ENCODE measurements around the gene AKR7A2.
A peak's percentile ranks its signal among the peaks of the same experiment; 100 is the strongest.

Gene AKR7A2

GRCh38 chr1:19343617-19344350 is 31.8 kb upstream of the AKR7A2 start:
- no peak for DNase-seq (ENCODE audit: low read depth in 2 of 2)

DNA sequence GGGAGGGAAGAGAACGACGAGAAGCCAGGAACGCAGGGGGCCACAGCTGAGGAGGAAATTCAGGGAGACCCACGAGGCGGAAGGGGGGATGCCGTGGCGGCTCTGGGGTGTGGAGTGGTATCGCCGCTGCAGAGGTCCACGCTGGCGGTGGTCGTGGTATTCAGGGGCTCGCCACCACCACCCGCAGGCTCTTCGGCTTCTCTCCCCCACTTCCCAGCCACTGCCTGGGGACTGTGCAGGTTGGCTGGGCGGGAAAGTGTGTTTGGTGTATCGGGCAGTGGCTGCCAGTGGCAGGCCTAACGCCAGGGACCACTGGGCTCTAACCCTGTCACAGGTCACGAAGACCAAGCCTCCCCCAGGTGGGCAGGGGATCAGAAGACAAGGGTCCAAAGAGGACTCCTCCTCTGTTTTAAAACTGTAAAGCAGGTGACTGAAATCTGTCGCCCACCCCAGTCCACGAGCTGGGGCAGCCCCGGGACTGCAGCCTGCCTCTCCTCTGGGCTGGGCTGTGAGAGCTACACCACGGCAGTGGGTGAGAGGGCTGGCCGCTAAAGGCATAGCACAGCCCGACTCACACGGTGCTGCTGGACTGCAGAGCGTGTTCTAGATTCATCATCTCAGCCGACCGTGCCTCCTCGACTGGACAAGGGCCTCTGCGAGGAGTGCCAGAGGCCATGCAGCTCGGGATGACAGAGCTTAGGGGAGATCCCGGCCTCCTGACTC is 31.1 kb upstream of the AKR7A2 start:
- DNase-seq (ENCODE audit: low read depth in 2 of 2): no peak

- no peak for DNase-seq (ENCODE audit: low read depth in 2 of 2)
Measured at GRCh38 chr1:19342062-19342750, 30.3 kb upstream of the AKR7A2 start.

GRCh38 chr1:19341201-19342061 is 29.5 kb upstream of the AKR7A2 start:
- peak; percentile 72 to 74 for DNase-seq (ENCODE audit: low read depth in 2 of 2)

GRCh38 chr1:19340387-19340937 is 28.5 kb upstream of the AKR7A2 start:
- DNase-seq (ENCODE audit: low read depth in 2 of 2): no peak

- no peak for DNase-seq (ENCODE audit: low read depth in 2 of 2)
Measured at GRCh38 chr1:19339214-19339861, 27.4 kb upstream of the AKR7A2 start.

DNA sequence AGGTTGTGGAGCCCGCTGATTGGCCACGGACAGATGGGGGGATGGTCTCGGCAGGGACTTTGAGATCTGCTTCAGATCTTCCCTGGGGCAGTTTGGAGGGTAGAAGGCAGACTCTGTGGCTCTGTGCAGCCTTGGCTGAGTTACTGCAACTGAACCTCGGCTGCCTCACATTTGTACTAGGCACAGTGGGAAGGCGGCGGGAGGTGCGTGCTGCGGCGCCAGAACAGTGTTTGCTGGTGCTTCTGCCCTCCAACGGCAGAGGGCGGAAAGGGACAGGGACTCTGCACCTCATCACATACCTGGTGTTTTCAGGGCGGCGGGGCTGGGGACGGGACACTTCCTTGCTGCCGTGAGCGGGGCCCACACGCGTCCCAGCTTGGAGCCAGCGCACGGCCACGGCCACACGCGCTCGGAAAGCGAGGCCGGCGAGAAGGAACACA is 26.4 kb upstream of the AKR7A2 start:
- DNase-seq (ENCODE audit: low read depth in 2 of 2): no peak

GRCh38 chr1:19337289-19337688 is 25.3 kb upstream of the AKR7A2 start:
- DNase-seq (ENCODE audit: low read depth in 2 of 2): no peak

DNA sequence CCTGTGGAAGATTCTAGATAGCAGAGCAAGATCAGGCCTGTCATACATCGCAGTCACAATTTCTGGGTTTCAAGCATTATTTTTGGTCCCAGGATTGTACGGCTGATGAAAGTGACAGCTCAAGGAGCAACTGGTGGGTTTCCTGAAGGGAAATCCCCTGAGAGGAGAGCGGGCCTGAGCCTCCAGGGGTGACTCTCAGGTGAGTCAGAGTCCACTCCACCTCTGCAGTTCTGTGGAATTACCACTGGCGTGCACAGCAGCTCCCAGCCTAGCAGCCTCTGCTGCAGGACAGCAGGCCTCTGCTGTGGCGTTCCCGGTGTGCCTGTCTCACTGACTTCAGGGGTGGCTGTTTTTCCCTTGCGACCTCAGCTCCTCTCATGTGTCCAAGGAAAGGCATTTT is 24.6 kb upstream of the AKR7A2 start:
- peak; percentile 7 to 28 for DNase-seq (ENCODE audit: low read depth in 2 of 2)

GRCh38 chr1:19333587-19334354 is 21.8 kb upstream of the AKR7A2 start:
- DNase-seq (ENCODE audit: low read depth in 2 of 2): no peak

DNA sequence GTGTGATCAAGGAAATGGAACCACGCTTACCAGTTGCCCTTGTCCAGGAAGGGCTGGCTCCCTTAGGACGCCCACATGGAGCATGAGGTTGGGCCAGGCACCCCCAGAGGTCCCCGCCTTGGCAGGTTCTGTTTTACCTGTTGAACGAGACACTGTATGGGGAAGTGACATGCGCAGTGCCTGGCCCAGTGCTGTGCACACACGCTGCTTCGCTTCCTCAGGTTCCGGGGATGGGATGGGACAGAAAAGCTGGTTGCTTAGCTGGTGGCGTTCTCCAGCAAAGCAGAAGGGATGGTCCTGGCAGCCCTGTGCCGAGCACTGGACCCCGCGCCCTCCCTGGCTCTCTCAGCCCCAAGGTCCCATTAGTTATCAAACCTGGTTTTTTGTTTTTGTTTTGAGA is 20.9 kb upstream of the AKR7A2 start:
- DNase-seq (ENCODE audit: low read depth in 2 of 2): no peak

DNA sequence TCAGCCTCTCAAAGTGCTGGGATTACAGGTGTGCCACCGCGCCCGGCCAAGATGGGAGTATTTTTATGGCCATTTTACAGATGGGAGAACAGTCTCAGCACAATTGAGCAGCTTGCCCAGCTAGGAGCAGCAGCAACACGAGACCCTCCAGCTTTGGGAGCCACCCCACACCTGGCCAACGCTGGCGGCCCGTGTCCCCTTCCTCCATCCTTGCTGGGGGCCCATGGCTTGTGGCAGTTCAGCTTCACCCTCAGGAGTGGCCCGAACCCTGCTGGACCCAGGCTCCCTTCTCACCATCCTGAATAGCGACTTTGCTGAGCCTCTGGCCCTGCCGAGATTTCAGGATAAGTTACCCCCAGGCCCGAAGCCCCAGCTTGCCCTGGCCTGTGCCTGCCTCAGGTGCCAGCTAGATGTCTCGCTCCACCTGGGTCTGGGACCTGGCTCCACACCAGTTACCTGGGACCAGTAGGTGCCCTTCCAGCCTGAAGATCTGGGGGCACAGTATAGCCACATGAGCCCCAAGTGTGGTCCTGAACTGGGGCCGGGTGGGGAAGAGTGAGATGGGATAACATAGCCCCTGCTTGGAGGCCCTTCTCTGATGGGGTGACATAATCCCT is 19.4 kb upstream of the AKR7A2 start:
- DNase-seq (ENCODE audit: low read depth in 2 of 2): no peak

DNA sequence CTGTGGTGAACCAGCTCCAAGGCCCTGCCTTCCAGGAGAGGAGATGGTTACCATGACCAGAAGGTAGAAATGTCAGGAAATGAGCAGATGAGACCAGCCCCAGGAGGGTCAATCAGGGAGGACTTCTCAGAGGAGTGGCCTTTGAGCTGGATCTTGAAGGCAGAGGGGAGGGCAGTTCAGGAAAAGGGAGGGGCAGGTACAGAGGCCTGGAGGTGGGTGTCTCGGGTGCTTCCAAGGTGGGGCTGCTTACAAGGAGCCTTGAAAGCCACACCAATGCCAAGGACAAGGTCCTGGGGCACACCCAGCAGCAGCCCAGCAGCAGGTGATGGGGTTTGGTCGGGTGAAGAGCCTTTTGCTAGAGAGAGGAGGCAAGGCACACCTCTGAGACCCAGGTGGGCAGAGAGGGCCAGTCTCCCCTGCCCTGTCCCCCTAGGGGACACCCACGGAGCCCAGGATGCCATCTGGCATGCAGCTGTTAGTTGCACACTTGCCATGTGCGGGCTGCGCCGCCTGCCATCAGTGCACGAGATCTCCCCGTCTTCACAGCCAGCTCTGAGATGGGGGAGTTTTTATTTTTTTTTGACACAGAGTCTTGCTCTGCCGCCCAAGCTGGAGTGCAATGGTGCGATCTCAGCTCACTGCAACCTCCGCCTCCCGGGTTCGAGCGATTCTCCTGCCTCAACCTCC is 18.6 kb upstream of the AKR7A2 start:
- no peak for DNase-seq (ENCODE audit: low read depth in 2 of 2)

DNA sequence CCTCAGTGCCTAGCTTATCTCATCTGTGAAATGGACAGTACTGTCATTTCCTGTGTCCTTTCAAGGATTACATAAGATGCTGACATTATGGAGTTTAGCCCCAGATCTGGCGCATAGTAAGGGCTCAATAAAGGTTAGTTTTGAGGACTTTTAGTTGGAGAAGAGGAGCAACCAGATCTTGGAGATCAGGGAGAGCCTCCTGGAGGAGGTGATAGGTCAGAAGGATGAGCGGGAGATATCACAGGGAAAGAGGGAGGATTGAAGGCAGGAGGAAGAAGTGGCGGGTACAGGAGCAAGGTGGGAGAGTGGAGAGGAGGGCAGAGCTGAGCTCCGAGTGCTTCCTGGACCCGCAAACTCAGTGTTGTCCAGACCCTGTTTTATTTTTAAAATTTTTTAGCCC is 17.7 kb upstream of the AKR7A2 start:
- no peak for DNase-seq (ENCODE audit: low read depth in 2 of 2)

- DNase-seq (ENCODE audit: low read depth in 2 of 2): no peak
Measured at GRCh38 chr1:19329188-19329587, 17.2 kb upstream of the AKR7A2 start.

DNA sequence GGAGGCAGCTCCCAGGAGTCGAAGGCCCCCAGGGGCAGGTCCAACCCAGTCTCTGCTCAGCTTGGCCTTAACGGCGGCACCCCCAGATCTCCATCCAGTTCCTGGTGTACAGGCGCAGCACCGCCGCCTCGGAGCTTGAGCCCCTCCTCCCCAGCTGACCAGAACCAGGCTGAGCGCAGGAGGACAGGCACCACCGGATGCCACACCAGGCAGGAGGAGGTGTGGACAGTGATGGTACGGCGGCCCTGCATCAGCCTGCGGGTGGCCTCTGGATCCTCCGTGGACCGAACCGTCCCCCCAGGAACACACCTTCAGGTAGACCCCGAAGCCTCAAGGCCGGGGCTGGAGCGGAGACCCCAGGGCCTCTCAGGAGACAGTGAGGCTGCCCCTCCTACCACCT is 16.5 kb upstream of the AKR7A2 start:
- no peak for DNase-seq (ENCODE audit: low read depth in 2 of 2)

- DNase-seq (ENCODE audit: low read depth in 2 of 2): no peak
Measured at GRCh38 chr1:19327736-19328135, 15.8 kb upstream of the AKR7A2 start.

- no peak for DNase-seq (ENCODE audit: low read depth in 2 of 2)
Measured at GRCh38 chr1:19327301-19327700, 15.4 kb upstream of the AKR7A2 start.

- DNase-seq (ENCODE audit: low read depth in 2 of 2): no peak
Measured at GRCh38 chr1:19326748-19327065, 14.8 kb upstream of the AKR7A2 start.
